ENCODE data around the gene CA12.
A peak's percentile ranks its signal among the peaks of the same experiment; 100 is the strongest.

CA12 gene

DNA sequence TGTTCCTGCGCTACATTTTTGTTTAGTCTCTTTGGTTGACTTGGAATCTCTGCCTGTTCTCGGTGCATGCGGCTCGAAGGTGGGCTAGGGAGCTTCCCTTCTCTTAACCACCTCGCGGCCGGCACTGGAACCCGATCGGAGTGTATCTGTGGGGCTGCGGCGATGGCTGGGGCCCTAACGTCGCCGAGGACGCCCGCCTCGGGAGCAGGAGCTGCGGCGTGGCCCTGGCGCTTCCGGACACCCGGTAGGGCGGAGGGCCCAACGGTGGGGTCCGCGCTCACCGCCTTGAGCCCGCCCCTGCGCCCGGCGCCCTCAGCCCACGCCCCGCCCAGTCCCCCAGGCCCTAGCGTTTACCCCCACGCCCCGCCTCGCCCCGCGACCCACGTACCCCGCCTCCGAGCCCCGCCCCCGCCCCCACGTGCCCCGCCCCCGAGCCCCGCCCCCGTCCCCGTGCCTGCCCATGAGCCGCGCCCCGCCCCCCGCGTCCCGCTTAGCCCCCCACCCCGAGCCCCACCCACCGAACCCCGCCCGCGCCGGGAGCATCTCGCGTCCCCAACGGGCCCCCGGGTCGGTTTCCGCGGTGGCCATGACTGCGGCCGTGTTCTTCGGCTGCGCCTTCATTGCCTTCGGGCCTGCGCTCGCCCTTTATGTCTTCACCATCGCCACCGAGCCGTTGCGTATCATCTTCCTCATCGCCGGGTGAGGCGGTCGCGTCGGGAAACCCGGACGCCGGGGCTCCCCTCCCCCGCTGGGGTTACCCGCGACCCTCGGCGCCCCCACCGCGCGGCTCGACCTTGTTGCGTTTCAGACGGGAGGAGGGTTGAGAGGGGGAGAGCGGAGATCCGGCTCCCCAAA, 104.4 kb downstream of the CA12 start, which contains the start of gene APH1B:
APH1B (plus strand) TSS at position 568 of the 855 bp plus-strand sequence; CDS start at position 587, 19 bp downstream.
- ATAC-seq: peak; percentile 90
- Mint-ChIP-seq H3K4me3 (peak within 1 kb of the TSS; percentile 75), H3K4me1 (peaks cover 27% of the 10 kb centered on the region), H3K27ac (peak within 1 kb of the TSS; percentile 85), H3K36me3 (peaks cover 7% of the 10 kb centered on the region), H3K9me3 (no peaks in the 10 kb centered on the region)
- peak; percentile 60 to 88 for DNase-seq (ENCODE audit: low spot score in 2 of 2)

DNA sequence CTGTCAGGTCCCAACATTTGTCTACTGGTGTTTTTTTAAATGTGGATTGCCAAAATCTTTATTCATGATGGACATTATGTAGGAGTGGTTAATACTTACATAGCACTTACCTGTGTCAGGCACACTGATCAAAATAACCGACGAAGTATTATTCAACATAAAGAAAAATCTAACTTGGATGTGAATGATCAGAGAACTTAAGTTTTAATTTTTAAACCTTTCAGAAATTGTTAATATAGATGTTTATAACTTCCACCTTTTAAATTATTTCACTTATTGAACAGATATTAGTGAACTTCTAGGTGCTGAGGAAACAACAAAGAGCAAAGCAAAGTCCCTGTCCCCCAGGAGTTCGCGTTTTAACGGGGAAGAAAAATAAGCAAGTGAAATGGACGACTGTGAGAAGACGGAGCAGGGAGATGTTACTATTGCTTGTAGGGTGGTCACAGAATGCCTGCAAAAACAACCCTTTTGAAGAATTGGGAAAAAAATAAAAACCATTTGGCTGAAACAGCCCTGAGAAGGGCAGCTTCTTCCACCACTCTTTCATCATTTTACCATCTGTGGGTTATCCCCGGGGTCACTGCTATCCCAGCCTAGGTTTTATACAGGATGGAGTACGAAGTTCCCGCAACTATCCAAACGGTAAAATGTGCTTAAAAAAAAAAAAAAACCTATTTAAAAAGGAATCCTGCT, 105.2 kb downstream of the CA12 start:
- Mint-ChIP-seq H3K4me1 (peaks cover 27% of the 10 kb centered on the region), H3K9me3 (no peaks in the 10 kb centered on the region)
- no peak for ATAC-seq

DNA sequence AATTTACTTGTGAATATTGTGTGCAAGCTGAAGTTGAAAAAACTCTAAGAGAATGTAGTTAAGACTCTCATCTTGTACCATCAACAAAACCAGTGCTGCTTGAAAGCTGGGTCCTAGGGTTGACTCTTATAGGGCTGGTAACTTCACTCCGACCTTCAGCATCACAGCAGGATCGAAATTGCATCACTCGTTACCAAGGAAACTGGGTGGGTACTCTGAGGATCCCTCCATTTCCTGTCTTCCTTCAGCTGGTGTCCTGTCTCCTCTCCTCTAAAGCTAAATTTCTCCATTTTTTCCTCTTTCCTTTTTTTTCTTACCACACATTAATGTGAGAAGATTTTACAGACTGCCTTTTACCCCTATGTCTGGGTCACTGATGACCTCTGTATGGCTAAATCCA, 107.2 kb downstream of the CA12 start:
- H3K36me3 Mint-ChIP-seq: peaks cover 24% of the 10 kb centered on the region
- H3K27ac Mint-ChIP-seq: peak overlapping the region; percentile 26
- no peak overlapping the region for H3K4me3 Mint-ChIP-seq
- peaks cover 27% of the 10 kb centered on the region for H3K4me1 Mint-ChIP-seq
- no peaks in the 10 kb centered on the region for H3K9me3 Mint-ChIP-seq
- ATAC-seq (no peak), DNase-seq (ENCODE audit: low spot score in 2 of 2) (no peak)

More for the DNA sequence above, 105.2 kb downstream of the CA12 start:
- Mint-ChIP-seq H3K4me3 (peak overlapping the region; percentile 75), H3K27ac (peak overlapping the region; percentile 85), H3K36me3 (peaks cover 8% of the 10 kb centered on the region)
- no peak for DNase-seq (ENCODE audit: low spot score in 2 of 2)

Data from stimulated activated effector memory CD8-positive, alpha-beta T cell treated with anti-CD3 and anti-CD28 coated beads, Interleukin-12 subunit alpha, Interleukin-12 subunit beta, amount 100 ng/mL, for 72 hours (primary cell).